ENCODE data around the gene CDKAL1. TPM values are rescaled to one million over a fixed set of nuclear protein-coding genes. Genes with fewer than 3 reads are reported as not detected.
A peak's percentile ranks its signal among the peaks of the same experiment; 100 is the strongest.

The CDKAL1 gene
- total RNA-seq, 1 donor from 2014 or later: 9.6 TPM

DNA sequence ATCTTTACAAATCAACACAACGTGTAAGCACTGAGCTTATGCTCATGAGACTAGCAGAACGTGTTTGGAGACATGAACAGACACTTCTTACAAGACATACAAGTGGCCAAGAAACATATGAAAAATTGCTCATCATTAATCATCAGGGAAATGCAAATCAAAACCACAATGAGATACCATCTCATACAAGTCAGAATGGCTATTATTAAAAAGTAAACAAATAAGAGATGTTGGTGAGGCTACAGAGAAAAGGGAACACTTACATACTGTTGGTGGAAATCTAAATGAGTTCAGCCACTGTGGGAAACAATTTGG, 731.4 kb downstream of the CDKAL1 start:
- no peak for DNase-seq (ENCODE audit: low spot score)
- H3K9me3 Mint-ChIP-seq (ENCODE audit: low read depth): no peaks in the 10 kb centered on the region
- TF ChIP-seq, protein P1, sequence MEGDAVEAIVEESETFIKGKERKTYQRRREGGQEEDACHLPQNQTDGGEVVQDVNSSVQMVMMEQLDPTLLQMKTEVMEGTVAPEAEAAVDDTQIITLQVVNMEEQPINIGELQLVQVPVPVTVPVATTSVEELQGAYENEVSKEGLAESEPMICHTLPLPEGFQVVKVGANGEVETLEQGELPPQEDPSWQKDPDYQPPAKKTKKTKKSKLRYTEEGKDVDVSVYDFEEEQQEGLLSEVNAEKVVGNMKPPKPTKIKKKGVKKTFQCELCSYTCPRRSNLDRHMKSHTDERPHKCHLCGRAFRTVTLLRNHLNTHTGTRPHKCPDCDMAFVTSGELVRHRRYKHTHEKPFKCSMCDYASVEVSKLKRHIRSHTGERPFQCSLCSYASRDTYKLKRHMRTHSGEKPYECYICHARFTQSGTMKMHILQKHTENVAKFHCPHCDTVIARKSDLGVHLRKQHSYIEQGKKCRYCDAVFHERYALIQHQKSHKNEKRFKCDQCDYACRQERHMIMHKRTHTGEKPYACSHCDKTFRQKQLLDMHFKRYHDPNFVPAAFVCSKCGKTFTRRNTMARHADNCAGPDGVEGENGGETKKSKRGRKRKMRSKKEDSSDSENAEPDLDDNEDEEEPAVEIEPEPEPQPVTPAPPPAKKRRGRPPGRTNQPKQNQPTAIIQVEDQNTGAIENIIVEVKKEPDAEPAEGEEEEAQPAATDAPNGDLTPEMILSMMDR (IDR thresholded peaks at IDR 0.05): no peak
- H3K27me3 Mint-ChIP-seq (ENCODE audit: low read depth): no peaks in the 10 kb centered on the region
- no peak overlapping the region for H3K4me3 Mint-ChIP-seq (ENCODE audit: unreplicated experiment)
- no peaks in the 10 kb centered on the region for H3K36me3 Mint-ChIP-seq (ENCODE audit: low read depth)
- H3K4me1 Mint-ChIP-seq (ENCODE audit: low read depth): peaks cover under 1% of the 10 kb centered on the region
- H3K27ac Mint-ChIP-seq (ENCODE audit: unreplicated experiment): no peak overlapping the region

DNA sequence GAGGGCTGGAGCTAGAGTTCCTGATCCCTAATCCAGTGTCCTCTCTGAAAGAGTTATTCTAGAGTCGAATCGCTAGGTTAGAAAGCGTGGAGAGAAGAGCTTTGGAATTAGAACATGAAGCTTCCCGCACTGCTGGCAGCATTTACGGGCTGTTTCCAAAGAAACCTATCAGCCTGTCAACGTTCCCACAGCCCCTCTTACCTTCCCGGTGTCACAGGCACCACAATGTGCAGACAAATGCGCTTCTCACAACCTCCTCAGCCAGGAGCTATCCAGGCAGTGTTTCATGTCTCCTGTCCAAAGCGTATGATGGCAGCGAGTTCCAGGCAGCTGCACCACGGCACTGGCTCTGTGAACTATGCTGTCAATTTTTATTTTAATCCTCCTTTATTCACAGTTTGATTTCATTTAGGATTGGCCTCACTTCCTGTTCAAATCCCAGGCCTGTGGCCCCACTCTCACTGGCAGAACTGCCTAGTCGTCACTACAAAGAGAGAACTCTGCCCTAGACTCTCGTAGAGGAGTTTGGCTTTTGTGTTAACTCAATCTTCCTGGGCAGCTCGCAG, 736.5 kb downstream of the CDKAL1 start:
- no peak for DNase-seq (ENCODE audit: low spot score)
- Mint-ChIP-seq H3K4me3 (ENCODE audit: unreplicated experiment) (no peak overlapping the region), H3K9me3 (ENCODE audit: low read depth) (peaks cover 10% of the 10 kb centered on the region), H3K36me3 (ENCODE audit: low read depth) (peaks cover 4% of the 10 kb centered on the region), H3K27ac (ENCODE audit: unreplicated experiment) (no peak overlapping the region), H3K27me3 (ENCODE audit: low read depth) (no peaks in the 10 kb centered on the region), H3K4me1 (ENCODE audit: low read depth) (peaks cover 6% of the 10 kb centered on the region)
- TF ChIP-seq, protein P1 (IDR thresholded peaks at IDR 0.05): no peak

DNA sequence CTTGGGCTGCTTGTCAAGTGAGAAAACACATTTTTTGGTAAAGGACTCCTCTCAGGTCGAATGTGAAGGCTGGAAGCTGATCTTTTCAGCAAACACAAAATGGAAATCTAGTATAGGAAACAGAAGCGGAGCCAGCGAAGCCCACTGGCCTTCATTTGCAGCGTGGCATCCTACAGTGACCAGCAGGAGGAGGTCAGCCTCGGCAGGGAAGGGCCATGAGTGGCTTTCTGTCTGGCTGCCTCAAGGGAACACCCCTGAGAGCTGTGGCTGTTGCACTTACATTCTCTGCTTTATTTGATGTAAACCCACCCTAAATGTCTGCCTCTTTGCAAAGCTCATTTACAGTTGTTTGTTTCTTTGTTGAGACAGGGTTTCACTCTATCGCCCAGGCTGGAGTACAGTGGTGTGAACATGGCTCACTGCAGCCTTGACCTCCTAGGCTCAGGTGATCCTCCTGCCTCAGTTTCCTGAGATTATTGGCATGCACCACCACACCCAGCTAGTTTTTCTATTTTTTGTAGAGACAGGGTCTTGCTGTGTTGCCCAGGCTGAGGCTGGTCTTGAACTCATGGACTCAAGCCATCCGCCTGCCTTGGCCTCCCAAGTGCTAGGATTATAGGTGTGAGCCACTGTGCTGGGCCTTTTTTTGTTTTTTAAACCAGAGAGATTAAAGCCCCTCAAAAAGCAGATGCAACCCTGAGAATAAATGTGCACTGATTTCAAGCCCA, 737.3 kb downstream of the CDKAL1 start:
- no peak overlapping the region for H3K4me3 Mint-ChIP-seq (ENCODE audit: unreplicated experiment)
- peaks cover 4% of the 10 kb centered on the region for H3K36me3 Mint-ChIP-seq (ENCODE audit: low read depth)
- TF ChIP-seq, protein P1 (IDR thresholded peaks at IDR 0.05): peak; percentile 16
- H3K9me3 Mint-ChIP-seq (ENCODE audit: low read depth): peaks cover 10% of the 10 kb centered on the region
- H3K4me1 Mint-ChIP-seq (ENCODE audit: low read depth): peaks cover 6% of the 10 kb centered on the region
- no peaks in the 10 kb centered on the region for H3K27me3 Mint-ChIP-seq (ENCODE audit: low read depth)
- DNase-seq (ENCODE audit: low spot score): no peak
- H3K27ac Mint-ChIP-seq (ENCODE audit: unreplicated experiment): no peak overlapping the region

DNA sequence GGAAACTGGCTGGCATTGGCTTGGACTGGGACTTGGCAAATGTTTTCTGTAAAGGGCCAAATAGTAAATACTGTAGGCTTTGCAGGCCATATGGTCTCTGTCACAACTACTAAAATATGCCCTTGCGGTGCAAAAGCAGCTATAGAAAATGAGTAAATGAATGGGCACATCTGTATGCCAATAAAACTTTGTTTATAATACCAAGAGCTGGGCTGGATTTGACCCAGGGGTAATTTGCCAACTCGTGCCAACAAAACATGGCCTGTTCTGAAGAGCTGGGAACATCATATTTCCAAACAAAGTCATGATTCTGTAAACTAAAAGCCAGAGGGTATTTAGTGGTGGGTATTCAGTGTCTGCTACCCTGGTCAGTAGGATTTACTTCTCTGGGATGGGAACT, 739.2 kb downstream of the CDKAL1 start:
- peaks cover 6% of the 10 kb centered on the region for H3K4me1 Mint-ChIP-seq (ENCODE audit: low read depth)
- no peak overlapping the region for H3K4me3 Mint-ChIP-seq (ENCODE audit: unreplicated experiment)
- DNase-seq (ENCODE audit: low spot score): no peak
- TF ChIP-seq, protein P1 (IDR thresholded peaks at IDR 0.05): no peak
- peaks cover 10% of the 10 kb centered on the region for H3K9me3 Mint-ChIP-seq (ENCODE audit: low read depth)
- no peaks in the 10 kb centered on the region for H3K27me3 Mint-ChIP-seq (ENCODE audit: low read depth)
- no peak overlapping the region for H3K27ac Mint-ChIP-seq (ENCODE audit: unreplicated experiment)
- peaks cover 4% of the 10 kb centered on the region for H3K36me3 Mint-ChIP-seq (ENCODE audit: low read depth)

DNA sequence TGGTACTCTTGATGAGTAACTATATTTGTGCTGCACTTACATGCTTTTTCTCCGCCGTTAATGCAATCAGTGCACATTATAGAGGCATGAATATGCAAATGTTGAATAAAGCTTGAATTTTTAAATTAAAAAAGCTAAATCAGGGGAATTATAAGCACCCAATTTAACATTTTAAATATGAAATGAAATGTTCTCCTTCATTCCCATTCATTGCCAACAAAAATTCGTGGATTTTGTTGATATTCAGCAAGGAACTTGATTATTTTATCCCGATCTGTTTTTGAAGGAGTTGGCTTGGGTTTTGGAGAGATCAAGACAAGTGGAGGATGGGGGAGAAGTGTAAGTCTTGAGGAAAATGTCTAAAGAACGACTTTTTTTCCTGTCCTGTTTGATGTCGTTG, 740.6 kb downstream of the CDKAL1 start:
- DNase-seq (ENCODE audit: low spot score): no peak
- H3K4me1 Mint-ChIP-seq (ENCODE audit: low read depth): peaks cover 6% of the 10 kb centered on the region
- H3K27me3 Mint-ChIP-seq (ENCODE audit: low read depth): no peaks in the 10 kb centered on the region

More for the DNA sequence above, 740.6 kb downstream of the CDKAL1 start:
- Mint-ChIP-seq H3K27ac (ENCODE audit: unreplicated experiment) (no peak overlapping the region), H3K9me3 (ENCODE audit: low read depth) (peaks cover 10% of the 10 kb centered on the region), H3K4me3 (ENCODE audit: unreplicated experiment) (no peak overlapping the region), H3K36me3 (ENCODE audit: low read depth) (peaks cover 4% of the 10 kb centered on the region)
- TF ChIP-seq, protein P1 (IDR thresholded peaks at IDR 0.05): no peak
